Ishikawa (cell line): Measurements from ENCODE around the gene NRIP3.

ENCODE experiments used
- CEBPB ChIP-seq: IDR thresholded peaks from 2 replicates; pipeline ENCODE4 v1.6.1; 2012
- CREB1 ChIP-seq: IDR thresholded peaks from 2 replicates; pipeline ENCODE4 v1.6.1; 2012; ENCODE audit warnings: low read depth
- EGR1 ChIP-seq: IDR thresholded peaks from 2 replicates; pipeline ENCODE4 v1.6.1; 2012
- EP300 ChIP-seq: IDR thresholded peaks from 2 replicates; pipeline ENCODE4 v1.6.1; 2012; ENCODE audit warnings: borderline replicate concordance
- FOXM1 ChIP-seq: IDR thresholded peaks from 2 replicates; pipeline ENCODE4 v1.6.1; 2012; ENCODE audit warnings: low read depth, borderline replicate concordance
- NFIC ChIP-seq: IDR thresholded peaks from 2 replicates; pipeline ENCODE4 v1.6.1; 2012
- RAD21 ChIP-seq: IDR thresholded peaks from 2 replicates; pipeline ENCODE4 v1.6.1; 2012; ENCODE audit warnings: low read depth
- TAF1 ChIP-seq: IDR thresholded peaks from 2 replicates; pipeline ENCODE4 v1.6.1; 2012; ENCODE audit warnings: low read depth, mild to moderate bottlenecking
- TCF12 ChIP-seq: IDR thresholded peaks from 2 replicates; pipeline ENCODE4 v1.6.1; 2012; ENCODE audit warnings: low read depth
- TEAD4 ChIP-seq: IDR thresholded peaks from 2 replicates; pipeline ENCODE4 v1.6.1; 2012
- YY1 ChIP-seq: IDR thresholded peaks from 2 replicates; pipeline ENCODE4 v1.6.1; 2012; ENCODE audit warnings: low read depth
- ZBTB7A ChIP-seq: IDR thresholded peaks from 2 replicates; pipeline ENCODE4 v1.6.1; 2012; ENCODE audit warnings: low read depth
- TF ChIP-seq, protein P1 (sequence below): IDR thresholded peaks from 2 replicates; pipeline ENCODE4 v1.6.1; 2012
- TF ChIP-seq, protein P2 (sequence below): IDR thresholded peaks from 2 replicates; pipeline ENCODE4 v1.6.1; 2012; ENCODE audit warnings: low read depth, mild to moderate bottlenecking
- TF ChIP-seq, protein P3 (sequence below): IDR thresholded peaks from 2 replicates; pipeline ENCODE4 v1.6.1; 2012

NRIP3 gene

DNA sequence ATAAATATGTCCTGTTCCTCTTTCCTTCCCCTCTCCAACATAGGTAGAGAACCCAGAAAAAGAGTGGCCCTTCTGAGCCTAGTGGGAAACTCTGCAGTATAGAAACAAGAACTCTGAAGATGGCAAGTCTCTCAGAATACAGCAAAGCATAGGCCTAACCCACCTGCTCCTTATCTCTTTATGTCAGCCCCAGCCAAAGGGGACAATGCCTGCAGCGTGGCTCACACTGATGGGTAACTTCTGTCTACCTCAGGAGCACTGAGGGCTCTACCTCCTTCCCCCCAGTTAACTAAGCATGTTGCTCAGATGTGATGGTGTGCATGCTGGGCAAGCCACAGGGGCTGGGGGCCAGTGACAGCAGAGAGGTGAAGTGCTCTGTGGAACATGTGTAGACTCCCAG is 4.9 kb upstream of the NRIP3 start:
- TF ChIP-seq, protein P1, sequence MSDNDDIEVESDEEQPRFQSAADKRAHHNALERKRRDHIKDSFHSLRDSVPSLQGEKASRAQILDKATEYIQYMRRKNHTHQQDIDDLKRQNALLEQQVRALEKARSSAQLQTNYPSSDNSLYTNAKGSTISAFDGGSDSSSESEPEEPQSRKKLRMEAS, result no peak
- TF ChIP-seq YY1 (no peak), FOXM1 (no peak), CEBPB (no peak), TCF12 (no peak), NFIC (no peak), ZBTB7A (no peak), CREB1 (no peak), TEAD4 (no peak), EGR1 (no peak), EP300 (no peak), RAD21 (no peak), TAF1 (no peak)
- TF ChIP-seq, protein P2, sequence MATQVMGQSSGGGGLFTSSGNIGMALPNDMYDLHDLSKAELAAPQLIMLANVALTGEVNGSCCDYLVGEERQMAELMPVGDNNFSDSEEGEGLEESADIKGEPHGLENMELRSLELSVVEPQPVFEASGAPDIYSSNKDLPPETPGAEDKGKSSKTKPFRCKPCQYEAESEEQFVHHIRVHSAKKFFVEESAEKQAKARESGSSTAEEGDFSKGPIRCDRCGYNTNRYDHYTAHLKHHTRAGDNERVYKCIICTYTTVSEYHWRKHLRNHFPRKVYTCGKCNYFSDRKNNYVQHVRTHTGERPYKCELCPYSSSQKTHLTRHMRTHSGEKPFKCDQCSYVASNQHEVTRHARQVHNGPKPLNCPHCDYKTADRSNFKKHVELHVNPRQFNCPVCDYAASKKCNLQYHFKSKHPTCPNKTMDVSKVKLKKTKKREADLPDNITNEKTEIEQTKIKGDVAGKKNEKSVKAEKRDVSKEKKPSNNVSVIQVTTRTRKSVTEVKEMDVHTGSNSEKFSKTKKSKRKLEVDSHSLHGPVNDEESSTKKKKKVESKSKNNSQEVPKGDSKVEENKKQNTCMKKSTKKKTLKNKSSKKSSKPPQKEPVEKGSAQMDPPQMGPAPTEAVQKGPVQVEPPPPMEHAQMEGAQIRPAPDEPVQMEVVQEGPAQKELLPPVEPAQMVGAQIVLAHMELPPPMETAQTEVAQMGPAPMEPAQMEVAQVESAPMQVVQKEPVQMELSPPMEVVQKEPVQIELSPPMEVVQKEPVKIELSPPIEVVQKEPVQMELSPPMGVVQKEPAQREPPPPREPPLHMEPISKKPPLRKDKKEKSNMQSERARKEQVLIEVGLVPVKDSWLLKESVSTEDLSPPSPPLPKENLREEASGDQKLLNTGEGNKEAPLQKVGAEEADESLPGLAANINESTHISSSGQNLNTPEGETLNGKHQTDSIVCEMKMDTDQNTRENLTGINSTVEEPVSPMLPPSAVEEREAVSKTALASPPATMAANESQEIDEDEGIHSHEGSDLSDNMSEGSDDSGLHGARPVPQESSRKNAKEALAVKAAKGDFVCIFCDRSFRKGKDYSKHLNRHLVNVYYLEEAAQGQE, result no peak
- TF ChIP-seq, protein P3, sequence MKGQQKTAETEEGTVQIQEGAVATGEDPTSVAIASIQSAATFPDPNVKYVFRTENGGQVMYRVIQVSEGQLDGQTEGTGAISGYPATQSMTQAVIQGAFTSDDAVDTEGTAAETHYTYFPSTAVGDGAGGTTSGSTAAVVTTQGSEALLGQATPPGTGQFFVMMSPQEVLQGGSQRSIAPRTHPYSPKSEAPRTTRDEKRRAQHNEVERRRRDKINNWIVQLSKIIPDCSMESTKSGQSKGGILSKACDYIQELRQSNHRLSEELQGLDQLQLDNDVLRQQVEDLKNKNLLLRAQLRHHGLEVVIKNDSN, result no peak

DNA sequence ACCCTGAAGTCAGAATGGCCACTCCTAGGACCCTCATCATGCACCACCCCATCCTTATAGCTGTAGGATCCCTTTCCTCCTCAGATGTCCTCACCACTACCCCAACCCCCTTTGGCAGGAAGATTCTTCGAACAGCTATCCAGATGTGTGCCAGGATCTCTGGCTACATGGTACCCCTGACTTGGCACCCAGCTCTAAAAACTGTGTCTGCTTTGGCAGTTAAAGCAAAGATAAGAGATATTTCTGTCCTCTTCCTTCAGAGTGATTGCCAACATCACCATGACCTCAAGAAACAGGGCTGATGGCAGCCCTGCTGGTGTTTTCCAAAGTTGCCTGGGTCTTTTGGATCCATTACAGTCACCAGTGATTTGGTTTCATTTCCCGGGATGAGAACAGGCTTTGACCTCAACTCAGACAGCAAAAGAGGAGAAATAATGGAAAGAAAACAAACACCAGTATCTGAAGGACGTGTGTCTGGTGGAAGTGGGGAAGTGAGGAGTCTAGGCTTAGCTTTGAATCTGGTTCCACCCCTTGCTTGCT is 4.3 kb upstream of the NRIP3 start:
- no peak for TF ChIP-seq RAD21
- no peak for TF ChIP-seq TEAD4
- TF ChIP-seq, protein P1, result no peak
- TF ChIP-seq FOXM1, result no peak
- TF ChIP-seq CEBPB, result no peak
- TF ChIP-seq, protein P2, result no peak
- TF ChIP-seq NFIC, result no peak
- TF ChIP-seq TAF1, result no peak
- no peak for TF ChIP-seq YY1
- no peak for TF ChIP-seq EGR1
- no peak for TF ChIP-seq EP300
- TF ChIP-seq TCF12, result no peak
- TF ChIP-seq CREB1, result no peak
- TF ChIP-seq, protein P3, result no peak
- no peak for TF ChIP-seq ZBTB7A

DNA sequence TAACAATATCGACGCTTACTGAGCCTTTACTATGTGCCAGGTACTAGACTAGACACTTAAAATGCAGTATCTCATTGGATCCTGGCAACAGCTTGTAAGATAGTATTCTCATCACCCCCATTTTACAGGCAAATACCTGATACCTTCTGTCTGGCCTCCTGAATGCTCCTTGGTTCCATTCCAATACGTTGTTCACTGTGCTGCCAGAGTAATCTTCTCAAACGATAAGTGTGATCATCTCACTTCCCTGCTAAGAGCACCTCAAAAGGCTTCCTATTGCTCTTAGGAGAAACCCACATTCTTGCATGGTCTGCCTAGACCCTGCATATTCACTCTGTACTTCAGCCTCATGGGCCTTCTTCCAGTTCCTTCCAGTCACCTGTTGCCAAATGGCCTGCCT is 1.3 kb upstream of the NRIP3 start:
- TF ChIP-seq TCF12 (no peak), EGR1 (no peak), RAD21 (no peak), EP300 (no peak), NFIC (no peak), TEAD4 (no peak), ZBTB7A (no peak)
- TF ChIP-seq, protein P2, result no peak

DNA sequence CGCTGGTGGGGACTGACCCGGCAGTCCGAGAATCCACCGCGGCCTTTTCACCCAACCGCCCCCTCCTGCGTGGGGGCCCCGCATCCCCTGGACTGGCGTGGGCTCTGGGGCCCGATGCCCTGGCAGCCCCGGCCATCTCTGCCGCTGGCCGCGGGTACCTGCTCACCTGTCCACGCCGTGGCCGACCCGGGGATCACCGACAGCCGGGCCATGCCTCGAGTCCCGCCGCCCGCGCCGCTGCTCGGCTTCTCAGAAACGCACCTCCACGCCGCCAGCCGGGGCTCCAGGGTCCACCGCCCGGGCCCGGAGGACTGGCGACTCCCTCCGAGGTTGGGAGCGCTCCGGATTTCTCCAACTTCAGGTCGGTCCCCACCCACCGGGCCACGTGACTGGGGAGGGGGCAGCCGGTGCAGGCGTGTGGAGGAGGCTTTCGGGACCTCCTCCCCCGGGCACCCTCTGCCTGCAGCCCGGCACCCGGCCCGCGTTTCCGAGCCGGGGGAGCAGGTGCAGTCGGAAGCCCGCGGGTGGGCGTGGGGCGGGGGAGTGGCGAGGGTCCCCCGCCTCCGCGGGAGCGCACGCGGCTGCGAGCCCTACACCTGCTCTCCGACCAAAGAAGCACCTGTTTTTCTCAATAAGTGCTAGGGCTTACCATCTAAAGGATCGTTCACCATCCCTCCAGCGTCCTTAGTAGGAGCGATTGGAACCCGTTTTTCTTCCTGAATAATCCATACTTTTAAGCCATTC is 554 bp upstream of the NRIP3 start:
- TF ChIP-seq TCF12 (no peak), ZBTB7A (no peak), EP300 (no peak), TEAD4 (no peak), CEBPB (no peak), YY1 (no peak), RAD21 (no peak), TAF1 (no peak), FOXM1 (no peak), NFIC (no peak)
- TF ChIP-seq, protein P3, result no peak
- TF ChIP-seq, protein P1, result no peak
- TF ChIP-seq, protein P2, result no peak
